Left ventricle myocardium inferior (tissue), 1 donor: ENCODE data around the gene CSNK1E. TPM values are rescaled to one million over a fixed set of nuclear protein-coding genes. Genes with fewer than 3 reads are reported as not detected.

Source experiments
- DNase-seq: peaks from one replicate; pipeline ENCODE4 v3.0.0-alpha.2; 2020
- H3K27ac ChIP-seq: fragments of 200-600 bp; replicated peaks from 2 replicates; pipeline ENCODE4 v1.8.0; 2021
- H3K27me3 ChIP-seq: fragments of 200-600 bp; 2 replicates; pipeline ENCODE4 v1.8.0; 2021; ENCODE audit warnings: low read depth
- H3K36me3 ChIP-seq: fragments of 200-600 bp; 2 replicates; pipeline ENCODE4 v1.8.0; 2021
- H3K4me1 ChIP-seq: fragments of 200-600 bp; 2 replicates; pipeline ENCODE4 v1.8.0; 2021
- H3K4me3 ChIP-seq: fragments of 200-600 bp; 2 replicates; pipeline ENCODE4 v1.8.0; 2021; ENCODE audit warnings: mild to moderate bottlenecking, moderate library complexity
- H3K9me3 ChIP-seq: fragments of 200-600 bp; replicated peaks from 2 replicates; pipeline ENCODE4 v1.8.0; 2021
- CTCF ChIP-seq: fragments of 200-600 bp; IDR thresholded peaks from 2 replicates; pipeline ENCODE4 v1.8.0; 2021; ENCODE audit warnings: antibody characterized with exemption, mild to moderate bottlenecking, borderline replicate concordance
- intact Hi-C: fragments of 100-400 bp; cut with micrococcal nuclease; formaldehyde crosslinking; loops from one replicate; pipeline ENCODE4 v1.11.0; 2022
- total RNA-seq: library from RNA; stranded (reverse); fragmentation: NEBNext Ultra II Directional; extraction: Animal tissue kit (Norgen Biotek cat#: 25700); gene quantifications from one replicate; pipeline ENCODE4 v1.2.1, GENCODE V29; 2021
- donor health status: DM: no; HTN: yes; CAD: no; lungs with severe emphysema.

The CSNK1E gene
- total RNA-seq, 1 donor from 2014 or later: 76.1 TPM

- H3K27ac ChIP-seq: peak overlapping the region; percentile 49
- intact Hi-C loops: no loop called here
- peaks cover 12% of the 10 kb centered on the region for H3K36me3 ChIP-seq
- no peaks in the 10 kb centered on the region for H3K9me3 ChIP-seq
- H3K4me1 ChIP-seq: peaks cover 7% of the 10 kb centered on the region
- no peak overlapping the region for H3K4me3 ChIP-seq
- TF ChIP-seq CTCF: peak; percentile 100
- no peaks in the 10 kb centered on the region for H3K27me3 ChIP-seq
- DNase-seq: peak; percentile 72
Observed at GRCh38 chr22:38353142-38353629, 36.0 kb upstream of the CSNK1E start.

GRCh38 chr22:38352436-38352835, 35.2 kb upstream of the CSNK1E start:
- intact Hi-C loops: no loop called here
- no peak for DNase-seq

GRCh38 chr22:38350444-38351359, 33.5 kb upstream of the CSNK1E start:
- DNase-seq: no peak
- no peak overlapping the region for H3K4me3 ChIP-seq
- intact Hi-C loops: no loop called here

More at GRCh38 chr22:38352436-38352835, 35.2 kb upstream of the CSNK1E start:
- no peaks in the 10 kb centered on the region for H3K27me3 ChIP-seq
- no peak for TF ChIP-seq CTCF
- H3K4me1 ChIP-seq: peaks cover 7% of the 10 kb centered on the region
- no peaks in the 10 kb centered on the region for H3K9me3 ChIP-seq
- H3K4me3 ChIP-seq: no peak overlapping the region
- no peak overlapping the region for H3K27ac ChIP-seq
- peaks cover 11% of the 10 kb centered on the region for H3K36me3 ChIP-seq

GRCh38 chr22:38348751-38349496, 31.7 kb upstream of the CSNK1E start:
- Histone ChIP-seq H3K36me3 (no peaks in the 10 kb centered on the region), H3K27me3 (no peaks in the 10 kb centered on the region), H3K4me1 (peaks cover 7% of the 10 kb centered on the region), H3K9me3 (no peaks in the 10 kb centered on the region), H3K27ac (no peak overlapping the region), H3K4me3 (no peak overlapping the region)
- no peak for TF ChIP-seq CTCF
- intact Hi-C loops: no loop called here
- no peak for DNase-seq

More at GRCh38 chr22:38350444-38351359, 33.5 kb upstream of the CSNK1E start:
- peaks cover 7% of the 10 kb centered on the region for H3K4me1 ChIP-seq
- H3K36me3 ChIP-seq: peaks cover 8% of the 10 kb centered on the region
- no peak overlapping the region for H3K27ac ChIP-seq
- H3K27me3 ChIP-seq: no peaks in the 10 kb centered on the region
- TF ChIP-seq CTCF: no peak
- no peaks in the 10 kb centered on the region for H3K9me3 ChIP-seq

GRCh38 chr22:38347944-38348750, 30.9 kb upstream of the CSNK1E start:
- intact Hi-C loops: no loop called here
- Histone ChIP-seq H3K27ac (no peak overlapping the region), H3K27me3 (no peaks in the 10 kb centered on the region), H3K9me3 (no peaks in the 10 kb centered on the region), H3K36me3 (no peaks in the 10 kb centered on the region), H3K4me3 (no peak overlapping the region), H3K4me1 (peaks cover 3% of the 10 kb centered on the region)
- DNase-seq: no peak
- no peak for TF ChIP-seq CTCF
